Erythroblast (primary cell): ENCODE data around the gene TRPM3.

Experiments
- GATA1 ChIP-seq: IDR thresholded peaks from 2 replicates; pipeline ENCODE4 v1.6.1; 2011; ENCODE audit warnings: low read depth, mild to moderate bottlenecking, control low read depth, low read length, moderate library complexity
- POLR2A ChIP-seq: IDR thresholded peaks from 2 replicates; pipeline ENCODE4 v1.6.1; 2011; ENCODE audit warnings: mild to moderate bottlenecking, low read length

DNA sequence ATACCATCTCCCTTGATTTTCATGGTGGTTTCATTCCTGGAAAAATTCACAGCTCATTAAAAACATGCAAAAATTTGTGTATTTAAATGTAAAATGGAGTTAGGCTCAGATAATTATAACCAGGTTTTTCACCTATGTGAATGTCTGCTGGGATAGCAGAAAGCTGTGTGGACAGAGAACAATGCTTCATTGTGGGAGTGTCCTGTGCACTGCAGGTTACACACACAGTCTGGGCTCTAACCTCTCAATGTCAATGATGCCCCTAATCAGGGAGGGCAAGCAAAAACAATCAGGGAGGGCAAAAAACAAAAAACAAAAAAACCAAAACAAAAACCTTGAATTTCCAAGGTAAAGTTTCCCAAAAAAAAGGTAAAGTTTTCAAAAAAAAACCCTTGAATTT is 548.1 kb downstream of the TRPM3 start:
- TF ChIP-seq POLR2A (no peak), GATA1 (no peak)
